ENCODE measurements around the gene GOLGA6L2. TPM values are rescaled to one million over a fixed set of nuclear protein-coding genes. Genes with fewer than 3 reads are reported as not detected.

The GOLGA6L2 gene
- total and polyA plus RNA-seq, 2 of the 8 experiments (the other 6 are each of a cell fraction or from before 2014, with no cell fraction given): not detected

DNA sequence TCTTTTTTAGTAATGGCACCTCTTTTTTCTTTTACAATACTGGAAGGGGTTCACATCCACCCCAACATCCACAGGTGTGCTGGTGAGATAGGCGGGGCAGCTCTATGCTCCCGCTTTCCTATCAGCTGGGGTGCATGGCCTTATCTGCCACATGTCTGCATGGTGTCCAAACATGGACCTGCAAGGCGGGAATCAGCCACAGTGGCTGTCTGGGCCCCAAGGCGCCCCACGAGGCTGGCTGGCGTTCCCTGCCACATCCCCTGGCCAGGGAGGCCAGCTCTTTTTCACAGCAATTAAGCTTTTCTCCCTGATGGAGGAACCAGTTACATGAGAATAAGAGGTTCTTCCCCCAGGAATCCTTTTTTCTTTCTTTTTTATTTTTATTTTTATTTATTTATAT lies 30.9 kb upstream of the GOLGA6L2 start (continued):
- TF ChIP-seq MAFK (IDR thresholded peaks at IDR 0.05; ENCODE audit: low read depth, low read length) (no peak), SP2 (IDR thresholded peaks at IDR 0.05; ENCODE audit: low read length) (no peak), TCF12 (IDR thresholded peaks at IDR 0.05; ENCODE audit: low read depth, low read length) (no peak), SRF (IDR thresholded peaks at IDR 0.05; ENCODE audit: low read depth, low read length) (no peak), GABPA (IDR thresholded peaks at IDR 0.05; ENCODE audit: borderline replicate concordance, insufficient read depth, low read length) (no peak), NANOG (IDR thresholded peaks at IDR 0.05; ENCODE audit: insufficient read depth, low read depth, low read length, poor library complexity, severe bottlenecking) (no peak), RFX5 (IDR thresholded peaks at IDR 0.05; ENCODE audit: borderline replicate concordance, low read depth, low read length) (no peak)
- TF ChIP-seq, protein P1, sequence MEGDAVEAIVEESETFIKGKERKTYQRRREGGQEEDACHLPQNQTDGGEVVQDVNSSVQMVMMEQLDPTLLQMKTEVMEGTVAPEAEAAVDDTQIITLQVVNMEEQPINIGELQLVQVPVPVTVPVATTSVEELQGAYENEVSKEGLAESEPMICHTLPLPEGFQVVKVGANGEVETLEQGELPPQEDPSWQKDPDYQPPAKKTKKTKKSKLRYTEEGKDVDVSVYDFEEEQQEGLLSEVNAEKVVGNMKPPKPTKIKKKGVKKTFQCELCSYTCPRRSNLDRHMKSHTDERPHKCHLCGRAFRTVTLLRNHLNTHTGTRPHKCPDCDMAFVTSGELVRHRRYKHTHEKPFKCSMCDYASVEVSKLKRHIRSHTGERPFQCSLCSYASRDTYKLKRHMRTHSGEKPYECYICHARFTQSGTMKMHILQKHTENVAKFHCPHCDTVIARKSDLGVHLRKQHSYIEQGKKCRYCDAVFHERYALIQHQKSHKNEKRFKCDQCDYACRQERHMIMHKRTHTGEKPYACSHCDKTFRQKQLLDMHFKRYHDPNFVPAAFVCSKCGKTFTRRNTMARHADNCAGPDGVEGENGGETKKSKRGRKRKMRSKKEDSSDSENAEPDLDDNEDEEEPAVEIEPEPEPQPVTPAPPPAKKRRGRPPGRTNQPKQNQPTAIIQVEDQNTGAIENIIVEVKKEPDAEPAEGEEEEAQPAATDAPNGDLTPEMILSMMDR (IDR thresholded peaks at IDR 0.05; ENCODE audit: control extremely low read depth in 1 of 3, insufficient read depth in 1 of 3, low read depth in 1 of 3, low read length in 3 of 3): no peak

Measured in H1 (cell line).